ENCODE results near the gene TAF1B. TPM values are rescaled to one million over a fixed set of nuclear protein-coding genes. Genes with fewer than 3 reads are reported as not detected.
"Not testable (repeated sequence)": the region's sequence is repeated elsewhere in the genome, so short reads cannot be mapped to it uniquely, and the experiment has no call there.

The TAF1B gene
- total RNA-seq, 1 experiment from 2014 or later = 35.9 TPM

GRCh38 chr2:9879455-9880194, 36.4 kb downstream of the TAF1B start:
- no peak for DNase-seq (ENCODE audit: low read depth)

- DNase-seq (ENCODE audit: low read depth) = no peak
Measured at GRCh38 chr2:9883897-9884296, 40.6 kb downstream of the TAF1B start.

GRCh38 chr2:9884436-9884835, 41.2 kb downstream of the TAF1B start:
- DNase-seq (ENCODE audit: low read depth) = no peak

- no peak for DNase-seq (ENCODE audit: low read depth)
Measured at GRCh38 chr2:9885036-9885684, 41.9 kb downstream of the TAF1B start.

DNA sequence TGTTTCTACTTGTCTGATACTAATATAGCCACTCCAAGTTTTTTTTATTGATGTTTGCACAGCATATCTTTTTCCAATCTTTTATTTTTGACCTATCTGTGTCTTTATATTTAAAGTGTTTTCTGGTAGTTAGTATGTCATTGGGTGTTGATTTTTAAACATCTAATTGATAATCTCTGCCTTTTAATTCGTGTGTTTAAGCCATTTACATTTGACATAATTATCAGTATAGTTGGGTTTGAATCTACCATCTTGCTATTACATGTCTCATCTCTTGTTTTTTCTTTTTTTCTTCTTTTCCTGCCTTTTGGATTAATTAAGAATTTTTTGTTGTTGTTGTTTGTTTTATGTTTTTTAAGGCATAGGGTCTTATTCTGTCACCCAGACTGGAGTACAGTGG, 44.2 kb downstream of the TAF1B start:
- DNase-seq (ENCODE audit: low read depth) = no peak

- no peak for DNase-seq (ENCODE audit: low read depth)
Measured at GRCh38 chr2:9889812-9890261, 46.6 kb downstream of the TAF1B start.

DNA sequence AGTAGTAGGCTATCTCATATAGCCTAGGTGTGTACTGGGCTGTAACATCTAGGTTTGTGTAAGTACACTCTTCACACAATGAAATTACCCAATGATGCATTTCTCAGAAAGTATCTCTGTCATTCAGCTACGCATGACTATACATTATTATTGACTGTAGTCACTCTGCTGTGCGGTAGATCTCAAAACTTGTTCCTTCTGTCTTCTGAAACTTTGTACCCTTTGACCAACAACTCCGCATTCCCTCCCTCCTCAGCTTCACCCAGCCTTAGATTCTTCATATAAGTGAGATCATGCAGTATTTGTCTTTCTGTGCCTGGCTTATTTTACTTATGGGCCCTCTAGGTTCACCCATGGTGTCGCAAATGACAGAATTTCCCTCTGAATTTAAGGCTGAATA, 49.0 kb downstream of the TAF1B start:
- DNase-seq (ENCODE audit: low read depth) = no peak

GRCh38 chr2:9895669-9896590, 52.7 kb downstream of the TAF1B start:
- DNase-seq (ENCODE audit: low read depth) = no peak

- DNase-seq (ENCODE audit: low read depth) = peak; percentile 90
Measured at GRCh38 chr2:9897331-9897737, 54.1 kb downstream of the TAF1B start.

- no peak for DNase-seq (ENCODE audit: low read depth)
Measured at GRCh38 chr2:9897846-9898245, 54.6 kb downstream of the TAF1B start.

DNA sequence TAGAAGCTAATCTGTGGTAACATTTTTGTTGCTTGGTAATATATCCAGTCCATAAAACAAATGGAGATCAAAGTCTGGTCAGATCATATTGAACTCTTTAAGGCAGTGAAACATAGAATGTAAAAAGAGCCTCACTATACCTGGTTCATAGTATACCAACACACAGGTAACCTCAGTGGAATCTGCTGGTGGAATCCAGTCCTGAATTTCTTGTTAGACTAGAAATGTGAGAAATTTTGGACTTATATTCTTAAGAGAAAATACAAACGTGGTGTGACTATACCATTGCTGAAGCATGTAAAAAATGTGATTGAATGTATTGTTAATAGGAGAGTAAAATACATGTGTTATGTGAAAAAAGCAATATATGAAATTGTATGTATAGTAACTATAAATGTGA, 62.1 kb downstream of the TAF1B start:
- DNase-seq (ENCODE audit: low read depth) = no peak

DNA sequence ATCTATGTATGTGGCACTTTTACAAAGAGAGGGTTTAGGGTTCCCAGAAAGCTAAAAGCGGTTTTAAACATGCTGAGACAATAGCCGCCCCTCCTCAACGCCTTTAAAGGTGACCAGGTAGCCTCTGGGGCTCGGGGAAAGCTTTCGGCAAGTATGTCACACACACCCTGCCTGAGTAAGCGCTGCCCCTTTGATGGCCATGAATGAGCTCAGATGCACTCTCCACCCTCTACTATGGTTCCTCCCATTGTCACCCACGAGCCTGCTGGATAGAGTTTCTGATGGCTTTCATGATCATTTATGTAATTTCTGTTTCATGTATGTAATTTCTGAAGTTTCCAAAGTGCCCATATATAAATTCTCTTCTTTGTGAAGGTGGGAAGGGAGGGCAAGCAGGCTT, 64.1 kb downstream of the TAF1B start:
- DNase-seq (ENCODE audit: low read depth) = no peak

DNA sequence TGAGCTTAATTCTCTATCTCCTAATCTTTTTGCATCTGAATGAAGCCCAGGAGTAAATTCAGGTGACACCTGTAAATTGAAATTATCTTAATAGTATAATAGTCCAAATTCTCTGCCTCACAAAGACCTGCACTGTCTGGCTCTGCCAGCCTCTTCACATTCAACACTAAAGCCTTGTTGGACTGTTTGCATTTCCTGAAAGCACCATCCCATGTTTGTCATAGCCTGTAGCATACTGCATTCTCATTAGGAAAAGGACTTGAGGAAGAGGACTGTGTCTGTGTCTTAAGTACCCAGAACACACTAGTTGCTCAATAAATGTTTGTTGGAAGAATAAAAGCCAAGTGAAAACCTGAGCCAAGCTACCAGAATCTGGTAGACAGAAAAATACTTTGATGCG, 65.4 kb downstream of the TAF1B start:
- DNase-seq (ENCODE audit: low read depth) = no peak

DNA sequence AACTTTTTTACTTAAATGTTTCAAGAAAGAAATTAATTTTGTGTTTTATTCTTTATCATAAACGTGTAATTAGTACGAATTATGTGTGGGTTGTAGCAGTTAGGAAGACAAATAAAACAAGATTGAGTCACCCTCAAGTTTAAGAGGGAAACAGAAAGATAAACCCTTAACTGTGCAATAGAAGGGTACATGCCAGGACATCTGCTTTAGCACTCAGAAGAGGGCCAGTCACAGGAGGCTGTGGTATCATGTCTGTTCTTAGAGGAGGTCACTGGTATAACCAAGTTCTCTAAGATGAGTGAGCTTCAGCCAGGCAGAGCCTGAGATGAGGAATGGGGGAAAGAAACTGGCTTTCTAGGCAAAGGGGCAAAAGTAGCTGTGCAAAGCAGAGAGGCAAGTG, 65.8 kb downstream of the TAF1B start:
- peak; percentile 14 for DNase-seq (ENCODE audit: low read depth)

DNA sequence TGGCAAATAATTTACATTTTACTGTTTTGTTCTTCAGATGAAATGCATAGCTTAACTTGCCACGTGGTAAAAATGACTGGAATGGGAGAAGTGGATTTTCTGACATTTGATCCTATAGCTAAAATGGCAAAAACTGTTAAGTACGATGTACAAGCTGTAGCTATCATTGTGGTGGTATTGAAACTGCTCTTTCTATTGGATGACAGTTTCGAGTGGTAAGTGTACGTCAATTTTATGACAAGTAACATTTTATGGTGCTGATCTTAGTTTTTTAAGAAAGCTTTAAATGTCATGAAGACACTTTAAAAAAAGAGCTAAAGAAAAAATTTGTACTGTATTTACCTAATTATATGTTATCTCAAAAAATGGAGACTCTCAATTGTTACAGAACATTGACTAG, 67.4 kb downstream of the TAF1B start:
- no peak for DNase-seq (ENCODE audit: low read depth)

DNA sequence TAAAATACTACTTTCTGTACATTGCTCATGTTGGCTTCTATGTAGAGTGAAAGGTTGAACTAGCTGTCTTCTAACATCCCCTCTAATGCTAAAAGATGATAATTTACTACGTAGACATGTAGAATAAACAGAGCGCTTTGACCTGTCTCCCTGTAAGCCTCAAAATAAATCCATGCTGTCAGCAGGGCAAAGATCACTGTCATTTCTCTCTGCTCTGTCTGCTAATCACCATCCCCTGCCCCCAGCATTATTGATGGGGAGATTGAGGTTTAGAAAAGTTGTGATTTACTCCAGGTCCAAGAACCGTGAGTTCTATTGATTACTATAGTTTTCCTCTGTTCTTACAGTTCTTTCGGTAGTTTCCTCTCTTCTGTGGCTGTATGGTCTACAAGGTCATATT, 69.2 kb downstream of the TAF1B start:
- no peak for DNase-seq (ENCODE audit: low read depth)

- peak; percentile 93 for DNase-seq (ENCODE audit: low read depth)
Measured at GRCh38 chr2:9914384-9915065, 71.3 kb downstream of the TAF1B start.

GRCh38 chr2:9918275-9918674, 75.0 kb downstream of the TAF1B start:
- DNase-seq (ENCODE audit: low read depth) = peak; percentile 15

- DNase-seq (ENCODE audit: low read depth) = no peak
Measured at GRCh38 chr2:9919512-9919911, 76.2 kb downstream of the TAF1B start.

- DNase-seq (ENCODE audit: low read depth) = not testable (repeated sequence)
Measured at GRCh38 chr2:9927020-9927419, 83.7 kb downstream of the TAF1B start.

- DNase-seq (ENCODE audit: low read depth) = no peak
Measured at GRCh38 chr2:9937258-9937657, 94.0 kb downstream of the TAF1B start.
